C1 segment of cervical spinal cord (tissue), 14 donors: ENCODE data around the gene SIMC1.
"Not testable (repeated sequence)": the region's sequence is repeated elsewhere in the genome, so short reads cannot be mapped to it uniquely, and the experiment has no call there.

Experiments used
- DNase-seq, 14 donors: peaks; one replicate each; lab custom pipeline; 2025; lab: John Stamatoyannopoulos, UW

SIMC1 gene

GRCh38 chr5:176214466-176215021 is 23.7 kb upstream of the SIMC1 start:
- not testable (repeated sequence) for DNase-seq

GRCh38 chr5:176216393-176216916 is 21.8 kb upstream of the SIMC1 start:
- not testable (repeated sequence) for DNase-seq

- not testable (repeated sequence) for DNase-seq
Measured at GRCh38 chr5:176217188-176217729, 21.0 kb upstream of the SIMC1 start.

GRCh38 chr5:176217764-176218163 is 20.5 kb upstream of the SIMC1 start:
- not testable (repeated sequence) for DNase-seq

- not testable (repeated sequence) for DNase-seq
Measured at GRCh38 chr5:176222006-176222405, 16.2 kb upstream of the SIMC1 start.

GRCh38 chr5:176228358-176228757 is 9.9 kb upstream of the SIMC1 start:
- DNase-seq = not testable (repeated sequence)

- not testable (repeated sequence) for DNase-seq
Measured at GRCh38 chr5:176233253-176233652, 5.0 kb upstream of the SIMC1 start.

GRCh38 chr5:176235155-176235554 is 3.1 kb upstream of the SIMC1 start:
- not testable (repeated sequence) for DNase-seq

GRCh38 chr5:176238645-176239283 is 540 bp downstream of the SIMC1 start:
- not testable (repeated sequence) for DNase-seq

GRCh38 chr5:176239304-176239703 is 1.1 kb downstream of the SIMC1 start:
- not testable (repeated sequence) for DNase-seq

GRCh38 chr5:176244318-176244717 is 6.1 kb downstream of the SIMC1 start:
- not testable (repeated sequence) for DNase-seq

GRCh38 chr5:176245074-176245473 is 6.8 kb downstream of the SIMC1 start:
- not testable (repeated sequence) for DNase-seq

- not testable (repeated sequence) for DNase-seq
Measured at GRCh38 chr5:176245489-176245888, 7.3 kb downstream of the SIMC1 start.

GRCh38 chr5:176250691-176251090 is 12.5 kb downstream of the SIMC1 start:
- not testable (repeated sequence) for DNase-seq

GRCh38 chr5:176252171-176252570 is 13.9 kb downstream of the SIMC1 start:
- not testable (repeated sequence) for DNase-seq

- DNase-seq = not testable (repeated sequence)
Measured at GRCh38 chr5:176253370-176254065, 15.3 kb downstream of the SIMC1 start.

GRCh38 chr5:176254066-176254393 is 15.8 kb downstream of the SIMC1 start:
- not testable (repeated sequence) for DNase-seq

GRCh38 chr5:176257871-176258505 is 19.8 kb downstream of the SIMC1 start:
- not testable (repeated sequence) for DNase-seq

GRCh38 chr5:176260682-176261081 is 22.5 kb downstream of the SIMC1 start:
- DNase-seq = not testable (repeated sequence)

GRCh38 chr5:176266448-176266847 is 28.2 kb downstream of the SIMC1 start:
- DNase-seq = not testable (repeated sequence)

GRCh38 chr5:176289018-176289417 is 50.8 kb downstream of the SIMC1 start:
- not testable (repeated sequence) for DNase-seq
